Smooth muscle cell (in vitro differentiated cells): Measurements from ENCODE around the gene GMIP. TPM values are rescaled to one million over a fixed set of nuclear protein-coding genes. Genes with fewer than 3 reads are reported as not detected.

Source experiments
- DNase-seq: peaks from one replicate; lab custom pipeline; 2025; ENCODE audit not compliant: unreplicated experiment; lab: John Stamatoyannopoulos, UW
- H2AFZ ChIP-seq: fragments of 200-600 bp; sonication (generic); 2 replicates; pipeline ENCODE4 v1.6.0; 2016; ENCODE audit warnings: antibody characterized with exemption, low read depth, mild to moderate bottlenecking
- H3F3A ChIP-seq: fragments of 200-600 bp; sonication (generic); 2 replicates; pipeline ENCODE4 v1.6.0; 2017; ENCODE audit warnings: antibody characterized with exemption, low read depth
- H3K27ac ChIP-seq: fragments of 200-600 bp; sonication (generic); 2 replicates; pipeline ENCODE4 v1.5.1; 2016; ENCODE audit warnings: low read depth, mild to moderate bottlenecking
- H3K27me3 ChIP-seq: fragments of 200-600 bp; sonication (generic); 2 replicates; pipeline ENCODE4 v1.6.1; 2016; ENCODE audit warnings: low read depth, mild to moderate bottlenecking
- H3K36me3 ChIP-seq: fragments of 200-600 bp; sonication (generic); 2 replicates; pipeline ENCODE4 v1.5.1; 2016; ENCODE audit warnings: low read depth
- H3K4me1 ChIP-seq: fragments of 200-600 bp; sonication (generic); 2 replicates; pipeline ENCODE4 v1.5.1; 2016; ENCODE audit warnings: low read depth
- H3K4me2 ChIP-seq: fragments of 200-600 bp; sonication (generic); 2 replicates; pipeline ENCODE4 v1.6.0; 2016; ENCODE audit warnings: mild to moderate bottlenecking
- H3K4me3 ChIP-seq: fragments of 200-600 bp; sonication (generic); 2 replicates; pipeline ENCODE4 v1.5.1; 2016; ENCODE audit warnings: mild to moderate bottlenecking
- H3K79me2 ChIP-seq: fragments of 200-600 bp; sonication (generic); 2 replicates; pipeline ENCODE4 v1.6.0; 2016; ENCODE audit warnings: low read depth, mild to moderate bottlenecking
- H3K9ac ChIP-seq: fragments of 200-600 bp; sonication (generic); 2 replicates; pipeline ENCODE4 v1.6.0; 2016; ENCODE audit warnings: low read depth
- H3K9me3 ChIP-seq: fragments of 200-600 bp; sonication (generic); replicated peaks from 2 replicates; pipeline ENCODE4 v1.5.1; 2016; ENCODE audit warnings: low read depth
- H4K20me1 ChIP-seq: fragments of 200-600 bp; sonication (generic); 2 replicates; pipeline ENCODE4 v1.6.0; 2016; ENCODE audit warnings: low read depth
- WGBS: methylation state at CpG from one replicate; pipeline ENCODE4 v1.1.7; 2016; ENCODE audit warnings: low lambda C conversion rate; 5-methylcytosine and 5-hydroxymethylcytosine counted together
- polyA plus RNA-seq: library from polyadenylated mRNA; unstranded; fragments of >200 nt; fragmentation: Nextera tagmentation; extraction: Ambion mirVana; gene quantifications from 2 replicates; pipeline ENCODE4 v1.2.1, GENCODE V29; 2016
- total RNA-seq: library from RNA; depleted of rRNA; stranded (reverse); fragments of >200 nt; gene quantifications from 2 replicates; pipeline ENCODE4 v1.2.3, GENCODE V29; 2014
- TF ChIP-seq, protein P1 (sequence below): fragments of 200-600 bp; sonication (generic); IDR thresholded peaks from 2 replicates; pipeline ENCODE4 v1.5.1; 2017; ENCODE audit warnings: borderline replicate concordance, mild to moderate bottlenecking, antibody characterized with exemption; ENCODE audit not compliant: insufficient read depth, poor library complexity, severe bottlenecking

GMIP gene
- total and polyA plus RNA-seq, 2 experiments from 2014 or later: 3.9 to 19.5 TPM

DNA sequence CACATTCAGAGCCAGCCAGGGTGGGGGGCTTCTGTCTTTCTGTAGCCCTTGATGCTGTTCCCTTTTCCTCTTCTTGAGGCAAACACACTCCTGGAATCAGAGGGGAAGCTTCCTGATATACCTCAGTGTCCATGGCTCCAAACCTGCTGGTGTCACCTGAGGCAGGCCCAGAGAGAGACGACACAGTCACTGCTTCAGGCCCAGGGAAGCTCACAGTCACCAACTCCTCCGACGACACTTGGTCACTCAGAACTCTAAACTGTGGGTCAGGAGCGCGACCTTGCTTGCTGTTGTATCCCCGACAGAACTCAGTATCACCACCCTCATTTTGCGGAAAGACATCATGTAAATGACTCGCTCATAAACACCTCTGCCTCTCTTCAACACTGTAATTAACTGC, 18.9 kb upstream of the GMIP start:
- peak overlapping the region; percentile 74 for H3K9ac ChIP-seq
- 79% methylated on average over 8 of the region's 8 CpGs for WGBS
- H3K9me3 ChIP-seq: no peaks in the 10 kb centered on the region
- TF ChIP-seq, protein P1, sequence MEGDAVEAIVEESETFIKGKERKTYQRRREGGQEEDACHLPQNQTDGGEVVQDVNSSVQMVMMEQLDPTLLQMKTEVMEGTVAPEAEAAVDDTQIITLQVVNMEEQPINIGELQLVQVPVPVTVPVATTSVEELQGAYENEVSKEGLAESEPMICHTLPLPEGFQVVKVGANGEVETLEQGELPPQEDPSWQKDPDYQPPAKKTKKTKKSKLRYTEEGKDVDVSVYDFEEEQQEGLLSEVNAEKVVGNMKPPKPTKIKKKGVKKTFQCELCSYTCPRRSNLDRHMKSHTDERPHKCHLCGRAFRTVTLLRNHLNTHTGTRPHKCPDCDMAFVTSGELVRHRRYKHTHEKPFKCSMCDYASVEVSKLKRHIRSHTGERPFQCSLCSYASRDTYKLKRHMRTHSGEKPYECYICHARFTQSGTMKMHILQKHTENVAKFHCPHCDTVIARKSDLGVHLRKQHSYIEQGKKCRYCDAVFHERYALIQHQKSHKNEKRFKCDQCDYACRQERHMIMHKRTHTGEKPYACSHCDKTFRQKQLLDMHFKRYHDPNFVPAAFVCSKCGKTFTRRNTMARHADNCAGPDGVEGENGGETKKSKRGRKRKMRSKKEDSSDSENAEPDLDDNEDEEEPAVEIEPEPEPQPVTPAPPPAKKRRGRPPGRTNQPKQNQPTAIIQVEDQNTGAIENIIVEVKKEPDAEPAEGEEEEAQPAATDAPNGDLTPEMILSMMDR: no peak
- H3F3A ChIP-seq: no peaks in the 10 kb centered on the region
- H3K4me2 ChIP-seq: peak overlapping the region; percentile 95
- H2AFZ ChIP-seq: no peak overlapping the region
- peaks cover 34% of the 10 kb centered on the region for H3K79me2 ChIP-seq
- H3K27ac ChIP-seq: no peak overlapping the region
- peaks cover 31% of the 10 kb centered on the region for H4K20me1 ChIP-seq
- H3K4me1 ChIP-seq: peaks cover 15% of the 10 kb centered on the region
- H3K4me3 ChIP-seq: peak overlapping the region; percentile 65
- H3K36me3 ChIP-seq: no peaks in the 10 kb centered on the region
- H3K27me3 ChIP-seq: no peaks in the 10 kb centered on the region
- no peak for DNase-seq

- Histone ChIP-seq H3K4me1 (peaks cover 15% of the 10 kb centered on the region), H3F3A (no peaks in the 10 kb centered on the region), H4K20me1 (peaks cover 31% of the 10 kb centered on the region), H3K9me3 (no peaks in the 10 kb centered on the region), H3K27ac (no peak overlapping the region), H3K79me2 (peaks cover 34% of the 10 kb centered on the region), H3K9ac (no peak overlapping the region), H3K27me3 (no peaks in the 10 kb centered on the region), H3K36me3 (no peaks in the 10 kb centered on the region), H2AFZ (no peak overlapping the region), H3K4me3 (no peak overlapping the region), H3K4me2 (peak overlapping the region; percentile 95)
- TF ChIP-seq, protein P1: no peak
- no peak for DNase-seq
- 87% methylated on average over 18 of the region's 18 CpGs for WGBS
Measured at GRCh38 chr19:19661675-19662251, 18.3 kb upstream of the GMIP start.

GRCh38 chr19:19661141-19661674, 17.8 kb upstream of the GMIP start:
- H3K9me3 ChIP-seq: no peaks in the 10 kb centered on the region
- no peak overlapping the region for H3K27ac ChIP-seq
- peaks cover 31% of the 10 kb centered on the region for H4K20me1 ChIP-seq
- H3K4me2 ChIP-seq: no peak overlapping the region
- H3K9ac ChIP-seq: no peak overlapping the region
- no peak overlapping the region for H2AFZ ChIP-seq
- H3K4me1 ChIP-seq: peaks cover 15% of the 10 kb centered on the region
- H3K4me3 ChIP-seq: no peak overlapping the region
- TF ChIP-seq, protein P1: no peak
- H3F3A ChIP-seq: no peaks in the 10 kb centered on the region
- DNase-seq: no peak
- no peaks in the 10 kb centered on the region for H3K36me3 ChIP-seq
- H3K79me2 ChIP-seq: peaks cover 34% of the 10 kb centered on the region
- no peaks in the 10 kb centered on the region for H3K27me3 ChIP-seq
- WGBS: 87% methylated on average over 9 of the region's 10 CpGs

DNA sequence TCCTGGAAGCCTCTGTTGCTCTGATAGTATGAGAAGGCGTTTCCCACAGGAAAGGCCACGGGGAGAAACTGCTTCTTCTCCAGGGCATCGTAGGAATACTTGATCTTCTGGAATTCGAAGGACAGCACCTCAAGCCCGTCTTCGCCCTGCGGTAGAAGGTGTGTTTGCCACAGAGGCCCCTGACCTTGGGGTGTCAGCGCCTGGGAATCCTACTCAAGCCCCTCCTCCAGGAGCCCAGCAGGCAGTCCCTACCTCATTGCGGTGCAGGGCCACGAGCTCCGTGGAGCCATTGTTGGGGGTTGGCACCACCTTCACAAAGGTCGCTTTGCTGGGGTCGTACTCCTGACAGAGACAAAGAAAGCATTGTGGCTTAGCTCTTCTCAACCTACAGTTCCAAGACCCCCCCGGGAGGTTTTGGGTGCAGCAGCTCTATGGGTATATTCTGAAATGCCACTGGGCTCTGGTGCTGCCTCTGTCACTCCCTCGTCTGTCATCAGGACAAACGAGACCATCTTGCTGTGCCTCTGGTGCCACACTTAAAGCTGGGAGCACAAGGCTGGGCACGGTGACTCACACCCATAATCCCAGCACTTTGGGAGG, 16.3 kb upstream of the GMIP start:
- Histone ChIP-seq H2AFZ (no peak overlapping the region), H3K36me3 (no peaks in the 10 kb centered on the region), H3K4me3 (no peak overlapping the region), H3K9ac (no peak overlapping the region), H3K9me3 (no peaks in the 10 kb centered on the region), H3K79me2 (peaks cover 34% of the 10 kb centered on the region), H4K20me1 (peaks cover 31% of the 10 kb centered on the region), H3F3A (no peaks in the 10 kb centered on the region), H3K4me2 (no peak overlapping the region), H3K4me1 (peaks cover 15% of the 10 kb centered on the region), H3K27me3 (no peaks in the 10 kb centered on the region), H3K27ac (no peak overlapping the region)
- 94% methylated on average over 17 of the region's 17 CpGs for WGBS
- TF ChIP-seq, protein P1: no peak
- DNase-seq: no peak
